Neural crest cell (in vitro differentiated cells): ENCODE data around the gene PTCHD4. TPM values are rescaled to one million over a fixed set of nuclear protein-coding genes. Genes with fewer than 3 reads are reported as not detected.

Experiments used
- DNase-seq: peaks from one replicate; pipeline ENCODE4 v3.0.0; 2021; ENCODE audit warnings: low read depth, mixed read lengths, low spot score
- H3K27ac Mint-ChIP-seq: one replicate; pipeline ENCODE4 v1.8.0; 2021; ENCODE audit warnings: mild to moderate bottlenecking, mixed read lengths; ENCODE audit not compliant: unreplicated experiment
- H3K27me3 Mint-ChIP-seq: 2 replicates; pipeline ENCODE4 v1.8.0; 2021; ENCODE audit warnings: low read depth, mild to moderate bottlenecking, mixed read lengths
- H3K36me3 Mint-ChIP-seq: 2 replicates; pipeline ENCODE4 v1.8.0; 2021; ENCODE audit warnings: low read depth, mild to moderate bottlenecking, mixed read lengths
- H3K4me1 Mint-ChIP-seq: 2 replicates; pipeline ENCODE4 v1.8.0; 2021; ENCODE audit warnings: mixed read lengths
- H3K4me3 Mint-ChIP-seq: one replicate; pipeline ENCODE4 v1.8.0; 2021; ENCODE audit warnings: mild to moderate bottlenecking, mixed read lengths
- H3K9me3 Mint-ChIP-seq: 2 replicates; pipeline ENCODE4 v1.8.0; 2021; ENCODE audit warnings: mixed read lengths
- long read RNA-seq: library from polyadenylated mRNA; unstranded; transcript quantifications from one replicate; pipeline ENCODE4 v2.0.0, GENCODE V29; 2020
- total RNA-seq: library from RNA; stranded (reverse); gene quantifications from 2 replicates; pipeline ENCODE4 v1.2.1, GENCODE V29; 2021
- TF ChIP-seq, protein P1 (sequence below): fragments of 200-600 bp; sonication (generic); conservative IDR thresholded peaks from 2 replicates; pipeline ENCODE4 v1.5.0; 2021; ENCODE audit warnings: antibody characterized with exemption, mild to moderate bottlenecking

The PTCHD4 gene
- 1.2 and 1.4 TPM in 2 replicates for total RNA-seq
- long read RNA-seq, partial matches to known transcripts, result 0 of 5 reads
- long read RNA-seq, other reads (novel, unspliced or antisense), result 5 of 5 reads

DNA sequence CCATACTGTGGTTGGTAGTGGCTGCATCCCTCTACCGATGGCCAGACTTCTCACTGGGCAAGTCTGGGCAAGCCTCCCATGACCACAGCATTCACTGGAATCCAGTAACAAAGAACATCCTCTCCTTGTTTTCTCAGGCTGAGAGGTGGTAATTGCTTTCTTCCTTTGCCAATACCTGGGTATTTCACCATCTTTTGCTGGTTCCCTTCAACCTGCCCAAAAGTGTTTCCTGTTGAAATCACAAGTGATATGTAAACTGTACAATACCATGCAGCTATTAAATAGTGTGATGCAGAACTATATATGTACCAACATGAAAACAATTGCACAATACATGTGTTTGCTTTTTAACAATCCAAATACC, at the start of gene PTCHD4:
Gene PTCHD4, minus strand, starts transcription at position 55 of the 364 bp plus-strand sequence. CDS start 42,240 bp downstream, outside the sequence.
- no peaks in the 10 kb centered on the region for H3K9me3 Mint-ChIP-seq
- TF ChIP-seq, protein P1, sequence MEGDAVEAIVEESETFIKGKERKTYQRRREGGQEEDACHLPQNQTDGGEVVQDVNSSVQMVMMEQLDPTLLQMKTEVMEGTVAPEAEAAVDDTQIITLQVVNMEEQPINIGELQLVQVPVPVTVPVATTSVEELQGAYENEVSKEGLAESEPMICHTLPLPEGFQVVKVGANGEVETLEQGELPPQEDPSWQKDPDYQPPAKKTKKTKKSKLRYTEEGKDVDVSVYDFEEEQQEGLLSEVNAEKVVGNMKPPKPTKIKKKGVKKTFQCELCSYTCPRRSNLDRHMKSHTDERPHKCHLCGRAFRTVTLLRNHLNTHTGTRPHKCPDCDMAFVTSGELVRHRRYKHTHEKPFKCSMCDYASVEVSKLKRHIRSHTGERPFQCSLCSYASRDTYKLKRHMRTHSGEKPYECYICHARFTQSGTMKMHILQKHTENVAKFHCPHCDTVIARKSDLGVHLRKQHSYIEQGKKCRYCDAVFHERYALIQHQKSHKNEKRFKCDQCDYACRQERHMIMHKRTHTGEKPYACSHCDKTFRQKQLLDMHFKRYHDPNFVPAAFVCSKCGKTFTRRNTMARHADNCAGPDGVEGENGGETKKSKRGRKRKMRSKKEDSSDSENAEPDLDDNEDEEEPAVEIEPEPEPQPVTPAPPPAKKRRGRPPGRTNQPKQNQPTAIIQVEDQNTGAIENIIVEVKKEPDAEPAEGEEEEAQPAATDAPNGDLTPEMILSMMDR, result no peak
- no peaks in the 10 kb centered on the region for H3K27me3 Mint-ChIP-seq
- peak within 1 kb of the TSS; percentile 60 for H3K4me3 Mint-ChIP-seq
- peak within 1 kb of the TSS; percentile 69 for H3K27ac Mint-ChIP-seq
- DNase-seq, result no peak
- H3K36me3 Mint-ChIP-seq, result no peaks in the 10 kb centered on the region
- H3K4me1 Mint-ChIP-seq, result peaks cover 8% of the 10 kb centered on the region

DNA sequence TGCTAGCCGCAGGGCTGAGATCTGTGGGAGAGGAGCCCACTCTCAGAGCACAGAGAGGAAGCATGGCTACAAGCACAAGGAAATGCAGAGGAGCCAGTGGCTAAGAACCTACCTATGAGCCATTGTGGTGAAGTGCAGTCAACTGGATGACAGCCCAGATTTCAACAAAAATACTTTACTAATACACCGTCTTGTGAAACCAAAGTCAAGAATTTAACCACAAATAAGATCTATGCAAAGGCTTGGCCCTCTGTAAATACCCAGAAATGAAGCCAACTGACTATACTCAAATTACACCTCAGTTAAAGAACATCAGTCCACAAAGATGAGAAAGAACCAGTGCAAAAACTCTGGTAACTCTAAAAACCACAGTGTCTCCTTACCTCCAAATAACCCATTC, 40.1 kb upstream of the PTCHD4 start:
- no peak for DNase-seq
- Mint-ChIP-seq H3K36me3 (peaks cover 3% of the 10 kb centered on the region), H3K9me3 (peaks cover 26% of the 10 kb centered on the region), H3K4me3 (no peak overlapping the region), H3K27ac (no peak overlapping the region), H3K4me1 (no peaks in the 10 kb centered on the region), H3K27me3 (no peaks in the 10 kb centered on the region)
- TF ChIP-seq, protein P1, result no peak

DNA sequence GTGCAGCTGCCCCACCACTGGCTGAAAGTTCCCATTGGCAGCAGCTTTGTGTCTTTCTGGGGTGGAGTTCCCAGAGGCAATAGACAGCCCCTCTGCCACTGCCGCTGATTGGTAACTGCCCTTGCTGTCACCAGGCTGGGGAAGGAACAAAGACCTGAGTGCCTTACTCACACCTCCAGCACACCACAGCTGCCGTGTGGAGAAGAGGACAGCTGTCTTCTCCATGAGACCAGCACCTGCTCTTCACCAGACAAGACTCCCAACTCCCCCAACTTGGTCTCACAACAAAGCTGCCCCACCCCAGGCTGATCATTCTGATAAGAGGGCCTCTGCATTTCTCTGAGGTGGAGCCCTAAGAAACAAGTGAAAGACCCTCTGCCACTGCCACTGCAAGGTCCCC, 39.7 kb upstream of the PTCHD4 start:
- TF ChIP-seq, protein P1, result no peak
- Mint-ChIP-seq H3K27me3 (no peaks in the 10 kb centered on the region), H3K4me3 (no peak overlapping the region), H3K36me3 (peaks cover 3% of the 10 kb centered on the region), H3K4me1 (no peaks in the 10 kb centered on the region), H3K9me3 (peaks cover 26% of the 10 kb centered on the region), H3K27ac (no peak overlapping the region)
- no peak for DNase-seq

DNA sequence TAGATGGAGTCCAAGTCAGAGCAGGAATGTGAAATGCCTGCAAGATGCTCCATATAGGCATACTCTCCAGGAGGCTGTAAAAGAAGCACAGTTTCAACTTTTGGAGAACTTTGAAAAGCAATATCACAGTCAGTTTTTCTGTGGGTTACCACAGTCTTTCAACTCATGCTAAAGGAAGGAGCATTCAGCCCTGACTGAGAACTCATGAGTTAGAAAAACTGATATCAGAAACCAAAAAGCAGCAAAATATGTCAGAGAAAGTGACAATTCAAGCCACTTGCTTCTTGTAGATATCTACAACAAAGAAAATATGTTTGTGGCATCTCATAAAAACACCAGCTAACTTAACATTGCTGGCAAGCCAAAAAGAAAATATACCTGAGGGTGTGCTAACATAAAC, 36.1 kb upstream of the PTCHD4 start:
- DNase-seq, result no peak
- no peak overlapping the region for H3K4me3 Mint-ChIP-seq
- no peaks in the 10 kb centered on the region for H3K27me3 Mint-ChIP-seq
- peaks cover 9% of the 10 kb centered on the region for H3K9me3 Mint-ChIP-seq
- H3K27ac Mint-ChIP-seq, result no peak overlapping the region
- H3K36me3 Mint-ChIP-seq, result no peaks in the 10 kb centered on the region
- TF ChIP-seq, protein P1, result no peak
- H3K4me1 Mint-ChIP-seq, result no peaks in the 10 kb centered on the region

- TF ChIP-seq, protein P1, result no peak
- Mint-ChIP-seq H3K36me3 (no peaks in the 10 kb centered on the region), H3K9me3 (peaks cover 3% of the 10 kb centered on the region), H3K27me3 (no peaks in the 10 kb centered on the region), H3K4me3 (no peak overlapping the region), H3K4me1 (no peaks in the 10 kb centered on the region), H3K27ac (no peak overlapping the region)
- no peak for DNase-seq
Measured at GRCh38 chr6:48144021-48144420, 33.0 kb upstream of the PTCHD4 start.

- DNase-seq, result no peak
- H3K4me3 Mint-ChIP-seq, result no peak overlapping the region
- H3K36me3 Mint-ChIP-seq, result no peaks in the 10 kb centered on the region
- H3K27ac Mint-ChIP-seq, result no peak overlapping the region
- no peaks in the 10 kb centered on the region for H3K27me3 Mint-ChIP-seq
- TF ChIP-seq, protein P1, result no peak
- no peaks in the 10 kb centered on the region for H3K4me1 Mint-ChIP-seq
- H3K9me3 Mint-ChIP-seq, result no peaks in the 10 kb centered on the region
Measured at GRCh38 chr6:48141975-48142374, 31.0 kb upstream of the PTCHD4 start.
